ENCODE measurements around the gene LYZL6.

GRCh38 chr17:35927714-35928113 is 15.8 kb downstream of the LYZL6 start:
- TF ChIP-seq CTCF (IDR thresholded peaks at IDR 0.05) (no peak), POLR2A (IDR thresholded peaks at IDR 0.05) (no peak), POLR2AphosphoS5 (IDR thresholded peaks at IDR 0.05) (no peak)
